SK-N-SH (cell line): ENCODE data around the gene CACUL1. TPM values are rescaled to one million over a fixed set of nuclear protein-coding genes. Genes with fewer than 3 reads are reported as not detected.

ENCODE experiments used
- CTCF ChIA-PET: fragments of 300-600, 350-600 bp; formaldehyde crosslinking; extraction: SDS; loops from one replicate; lab custom pipeline; 2021; lab: Yijun Ruan, JAX
- POLR2A ChIA-PET: fragments of 350-600 bp; sonication (Branson Sonifier 250); formaldehyde crosslinking; extraction: SDS; loops from one replicate; lab custom pipeline; 2020; ENCODE audit warnings: antibody characterized with exemption, inconsistent platforms; lab: Yijun Ruan, JAX
- DNase-seq: peaks from one replicate; pipeline ENCODE4 v3.0.0; 2012
- H2AFZ ChIP-seq: fragments of 200-600 bp; sonication (generic); 2 replicates; pipeline ENCODE4 v1.8.1; 2016; ENCODE audit warnings: antibody characterized with exemption, mild to moderate bottlenecking, low read depth
- H3F3A ChIP-seq: fragments of 200-600 bp; sonication (generic); replicated peaks from 2 replicates; pipeline ENCODE3; 2016; ENCODE audit warnings: antibody characterized with exemption, mild to moderate bottlenecking; ENCODE audit not compliant: insufficient read depth
- H3K27ac ChIP-seq, 2 experiments: fragments of 200-500 bp in 1 of 2; fragments of 200-600 bp in 1 of 2; sonication (Bioruptor generic) in 1 of 2; sonication (generic), shearing (Covaris generic) in 1 of 2; 2 replicates each; pipeline versions ENCODE4 v1.5.1 to v1.6.1; 2014 to 2016; ENCODE audit warnings: low read depth in 2 of 2, inconsistent platforms in 1 of 2, low read length in 1 of 2, mild to moderate bottlenecking in 1 of 2, mixed read lengths in 1 of 2
- H3K27me3 ChIP-seq: fragments of 200-600 bp; sonication (generic), shearing (Covaris generic); 2 replicates; pipeline ENCODE4 v1.6.1; 2016; ENCODE audit warnings: mixed run types; ENCODE audit not compliant: insufficient read depth
- H3K36me3 ChIP-seq, 2 experiments: fragments of 200-500 bp in 1 of 2; fragments of 200-600 bp in 1 of 2; sonication (Bioruptor generic) in 1 of 2; sonication (generic) in 1 of 2; replicated peaks in 1 of 2; 2 replicates each; pipeline versions ENCODE3 to v1.5.1; 2014 to 2016; ENCODE audit warnings: low read length in 1 of 2, mild to moderate bottlenecking in 1 of 2; ENCODE audit not compliant: insufficient read depth in 2 of 2, control insufficient read depth in 1 of 2
- H3K4me1 ChIP-seq, 2 experiments: fragments of 200-500 bp in 1 of 2; fragments of 200-600 bp in 1 of 2; sonication (Bioruptor generic) in 1 of 2; sonication (generic), shearing (Covaris generic) in 1 of 2; 2 replicates each; pipeline versions ENCODE4 v1.5.1 to v1.6.1; 2014 to 2016; ENCODE audit warnings: low read depth in 1 of 2, low read length in 1 of 2, mixed run types in 1 of 2; ENCODE audit not compliant: insufficient read depth in 2 of 2, control insufficient read depth in 1 of 2
- H3K4me2 ChIP-seq: fragments of 200-600 bp; sonication (generic), shearing (Covaris generic); 2 replicates; pipeline ENCODE4 v1.6.1; 2017; ENCODE audit warnings: mixed run types
- H3K4me3 ChIP-seq, 2 experiments: fragments of 200-500 bp in 1 of 2; fragments of 200-600 bp in 1 of 2; sonication (Bioruptor generic) in 1 of 2; sonication (generic), shearing (Covaris generic) in 1 of 2; 2 replicates each; pipeline versions ENCODE4 v1.5.1 to v1.8.1; 2014 to 2016; ENCODE audit warnings: low read depth in 2 of 2, inconsistent platforms in 1 of 2, low read length in 1 of 2, mild to moderate bottlenecking in 1 of 2, mixed read lengths in 1 of 2, moderate library complexity in 1 of 2
- H3K79me2 ChIP-seq: fragments of 200-600 bp; sonication (generic); 2 replicates; pipeline ENCODE4 v1.8.1; 2017; ENCODE audit warnings: mild to moderate bottlenecking; ENCODE audit not compliant: insufficient read depth
- H3K9ac ChIP-seq: fragments of 200-600 bp; sonication (generic); 2 replicates; pipeline ENCODE4 v1.6.1; 2017; ENCODE audit warnings: mixed run types
- H3K9me2 ChIP-seq: fragments of 200-600 bp; sonication (generic); 2 replicates; pipeline ENCODE4 v1.6.1; 2017; ENCODE audit warnings: mixed run types
- H3K9me3 ChIP-seq: fragments of 200-600 bp; sonication (generic); 2 replicates; pipeline ENCODE4 v1.6.1; 2017; ENCODE audit warnings: mixed run types, mild to moderate bottlenecking, moderate library complexity
- H4K20me1 ChIP-seq: fragments of 200-600 bp; sonication (generic); 2 replicates; pipeline ENCODE4 v1.6.1; 2017; ENCODE audit warnings: mild to moderate bottlenecking, mixed run types; ENCODE audit not compliant: insufficient read depth
- CTCF ChIP-seq: fragments of 200-600 bp; sonication (generic); IDR thresholded peaks from 2 replicates; pipeline ENCODE4 v1.6.1; 2017; ENCODE audit warnings: antibody characterized with exemption, mild to moderate bottlenecking, moderate library complexity
- GABPA ChIP-seq: IDR thresholded peaks from 2 replicates; pipeline ENCODE4 v1.4.0; 2012; ENCODE audit warnings: low read depth, mild to moderate bottlenecking
- GATA2 ChIP-seq: sonication (generic); formaldehyde crosslinking; IDR thresholded peaks from 2 replicates; pipeline ENCODE4 v1.5.0; 2020; ENCODE audit warnings: mild to moderate bottlenecking, missing genetic modification reagents
- IRF3 ChIP-seq: fragments of 150-350 bp; IDR thresholded peaks from 2 replicates; pipeline ENCODE4 v1.6.1; 2016; ENCODE audit warnings: mild to moderate bottlenecking, low read depth, low read length
- JUND ChIP-seq: IDR thresholded peaks from 2 replicates; pipeline ENCODE4 v1.4.0; 2012
- MXI1 ChIP-seq: IDR thresholded peaks from 2 replicates; pipeline ENCODE4 v1.6.1; 2012; ENCODE audit warnings: mild to moderate bottlenecking, low read depth, low read length, improper control_type of control experiment
- NFIC ChIP-seq: IDR thresholded peaks from 2 replicates; pipeline ENCODE4 v1.4.0; 2012; ENCODE audit warnings: borderline replicate concordance
- RAD21 ChIP-seq: IDR thresholded peaks from 2 replicates; pipeline ENCODE4 v1.6.1; 2012; ENCODE audit warnings: mild to moderate bottlenecking, low read length
- RXRA ChIP-seq: IDR thresholded peaks from 2 replicates; pipeline ENCODE4 v1.4.0; 2012; ENCODE audit warnings: low read depth, mild to moderate bottlenecking, borderline replicate concordance
- SIN3A ChIP-seq: IDR thresholded peaks from 2 replicates; pipeline ENCODE4 v1.6.1; 2012; ENCODE audit warnings: low read depth, mild to moderate bottlenecking, low read length, moderate library complexity, borderline replicate concordance
- SMC3 ChIP-seq: IDR thresholded peaks from 2 replicates; pipeline ENCODE4 v1.6.1; 2012; ENCODE audit warnings: low read depth, low read length, improper control_type of control experiment
- TCF12 ChIP-seq: IDR thresholded peaks from 2 replicates; pipeline ENCODE4 v1.4.0; 2012
- USF1 ChIP-seq: IDR thresholded peaks from 2 replicates; pipeline ENCODE4 v1.4.0; 2012; ENCODE audit warnings: low read depth, borderline replicate concordance
- USF2 ChIP-seq: fragments of 150-350 bp; IDR thresholded peaks from 2 replicates; pipeline ENCODE4 v1.6.1; 2017; ENCODE audit warnings: antibody characterized with exemption, low read length, low read depth, borderline replicate concordance
- YY1 ChIP-seq: IDR thresholded peaks from 2 replicates; pipeline ENCODE4 v1.4.0; 2012; ENCODE audit warnings: low read depth, mild to moderate bottlenecking
- WGBS: methylation state at CpG from one replicate; pipeline ENCODE4 v1.1.6; 2017; ENCODE audit warnings: low lambda C conversion rate; 5-methylcytosine and 5-hydroxymethylcytosine counted together
- polyA plus RNA-seq, 3 experiments: library from polyadenylated mRNA; depleted of rRNA; stranded (reverse); fragments of >200 nt; gene quantifications; 2 replicates each; pipeline ENCODE4 v1.2.3, GENCODE V29; 2012
- TF ChIP-seq, protein P1 (sequence below): IDR thresholded peaks from 2 replicates; pipeline ENCODE4 v1.4.0; 2012; ENCODE audit warnings: low read depth
- TF ChIP-seq, protein P2 (sequence below): IDR thresholded peaks from 2 replicates; pipeline ENCODE4 v1.4.0; 2012; ENCODE audit warnings: low read depth, borderline replicate concordance

CACUL1 gene
- polyA plus RNA-seq, 1 of the 3 experiments (the other 2 are of a cell fraction), result 2.6 TPM

GRCh38 chr10:118642228-118642627 is 112.5 kb downstream of the CACUL1 start:
- WGBS, result 18% methylated on average over 2 of the region's 2 CpGs
- no peak overlapping the region for H2AFZ ChIP-seq
- DNase-seq, result no peak
- H4K20me1 ChIP-seq, result no peaks in the 10 kb centered on the region
- no peak overlapping the region for H3K9ac ChIP-seq
- H3K4me1 ChIP-seq, result peaks cover 0 to 5% of the 10 kb centered on the region in 2 experiments; a peak in 1 of 4 replicates
- no peaks in the 10 kb centered on the region for H3K9me3 ChIP-seq
- H3K9me2 ChIP-seq, result no peaks in the 10 kb centered on the region
- no peak overlapping the region for H3K4me2 ChIP-seq
- no peaks in the 10 kb centered on the region for H3F3A ChIP-seq
- no peaks in the 10 kb centered on the region for H3K36me3 ChIP-seq
- TF ChIP-seq RXRA (no peak), JUND (no peak), MXI1 (no peak), NFIC (no peak), CTCF (no peak), SMC3 (no peak), TCF12 (no peak), IRF3 (no peak), USF1 (no peak), USF2 (no peak), YY1 (no peak), RAD21 (no peak), GATA2 (CRISPR knock-in tag) (no peak), GABPA (no peak), SIN3A (no peak)
- TF ChIP-seq, protein P1, sequence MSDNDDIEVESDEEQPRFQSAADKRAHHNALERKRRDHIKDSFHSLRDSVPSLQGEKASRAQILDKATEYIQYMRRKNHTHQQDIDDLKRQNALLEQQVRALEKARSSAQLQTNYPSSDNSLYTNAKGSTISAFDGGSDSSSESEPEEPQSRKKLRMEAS, result no peak
- TF ChIP-seq, protein P2, sequence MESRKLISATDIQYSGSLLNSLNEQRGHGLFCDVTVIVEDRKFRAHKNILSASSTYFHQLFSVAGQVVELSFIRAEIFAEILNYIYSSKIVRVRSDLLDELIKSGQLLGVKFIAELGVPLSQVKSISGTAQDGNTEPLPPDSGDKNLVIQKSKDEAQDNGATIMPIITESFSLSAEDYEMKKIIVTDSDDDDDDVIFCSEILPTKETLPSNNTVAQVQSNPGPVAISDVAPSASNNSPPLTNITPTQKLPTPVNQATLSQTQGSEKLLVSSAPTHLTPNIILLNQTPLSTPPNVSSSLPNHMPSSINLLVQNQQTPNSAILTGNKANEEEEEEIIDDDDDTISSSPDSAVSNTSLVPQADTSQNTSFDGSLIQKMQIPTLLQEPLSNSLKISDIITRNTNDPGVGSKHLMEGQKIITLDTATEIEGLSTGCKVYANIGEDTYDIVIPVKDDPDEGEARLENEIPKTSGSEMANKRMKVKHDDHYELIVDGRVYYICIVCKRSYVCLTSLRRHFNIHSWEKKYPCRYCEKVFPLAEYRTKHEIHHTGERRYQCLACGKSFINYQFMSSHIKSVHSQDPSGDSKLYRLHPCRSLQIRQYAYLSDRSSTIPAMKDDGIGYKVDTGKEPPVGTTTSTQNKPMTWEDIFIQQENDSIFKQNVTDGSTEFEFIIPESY, result no peak
- no peaks in the 10 kb centered on the region for H3K79me2 ChIP-seq
- H3K4me3 ChIP-seq, result no peak overlapping the region
- CTCF ChIA-PET, result interaction anchor here (1.3 kb wide), 1 partner anchor 74 kb away, joined by 3 read pairs; no protein-coding TSS in a partner anchor
- POLR2A ChIA-PET, result no interaction called here
- H3K27ac ChIP-seq, result no peak overlapping the region
- H3K27me3 ChIP-seq, result no peaks in the 10 kb centered on the region
